HG03575 (cell line): Measurements from ENCODE around the gene ARID5B.
"Not testable (repeated sequence)": the region's sequence is repeated elsewhere in the genome, so short reads cannot be mapped to it uniquely, and the experiment has no call there.

Source experiments
- ATAC-seq: cut with Tn5 transposase; IDR thresholded peaks from one replicate; pipeline ENCODE4 v1.9.1; 2021; ENCODE audit not compliant: unreplicated experiment, insufficient number of reproducible peaks, low FRiP score; ENCODE audit errors: extremely low read depth

ARID5B gene

GRCh38 chr10:61900829-61901792 lies at the start of gene ARID5B:
Gene ARID5B, plus strand, starts transcription at chr10:61901699. Its CDS starts 11 bp downstream, at chr10:61901710.
- no peak for ATAC-seq

GRCh38 chr10:61852261-61852660 lies 49.2 kb upstream of the ARID5B start:
- no peak for ATAC-seq

GRCh38 chr10:61855771-61856170 lies 45.7 kb upstream of the ARID5B start:
- ATAC-seq, result no peak

- ATAC-seq, result no peak
These were observed 43.8 kb upstream of the ARID5B start for GRCh38 chr10:61857746-61858145.

- ATAC-seq, result no peak
These were observed 41.7 kb upstream of the ARID5B start for GRCh38 chr10:61859786-61860185.

- no peak for ATAC-seq
These were observed 40.3 kb upstream of the ARID5B start for GRCh38 chr10:61860964-61861758.

- ATAC-seq, result no peak
These were observed 37.5 kb upstream of the ARID5B start for GRCh38 chr10:61863981-61864380.

- ATAC-seq, result no peak
These were observed 34.7 kb upstream of the ARID5B start for GRCh38 chr10:61866700-61867368.

GRCh38 chr10:61867374-61867773 lies 34.1 kb upstream of the ARID5B start:
- ATAC-seq, result not testable (repeated sequence)

- ATAC-seq, result not testable (repeated sequence)
These were observed 33.7 kb upstream of the ARID5B start for GRCh38 chr10:61867817-61868216.

GRCh38 chr10:61869041-61869675 lies 32.3 kb upstream of the ARID5B start:
- ATAC-seq, result no peak

- ATAC-seq, result no peak
These were observed 31.5 kb upstream of the ARID5B start for GRCh38 chr10:61869774-61870525.

GRCh38 chr10:61870526-61870895 lies 31.0 kb upstream of the ARID5B start:
- ATAC-seq, result no peak

GRCh38 chr10:61871487-61871886 lies 30.0 kb upstream of the ARID5B start:
- ATAC-seq, result no peak

- ATAC-seq, result no peak
These were observed 23.4 kb upstream of the ARID5B start for GRCh38 chr10:61877887-61878739.

GRCh38 chr10:61878740-61879068 lies 22.8 kb upstream of the ARID5B start:
- no peak for ATAC-seq

- no peak for ATAC-seq
These were observed 18.7 kb upstream of the ARID5B start for GRCh38 chr10:61882621-61883370.
